Measurements from ENCODE around the gene PUDP. TPM values are rescaled to one million over a fixed set of nuclear protein-coding genes. Genes with fewer than 3 reads are reported as not detected.
"Not testable (repeated sequence)": the region's sequence is repeated elsewhere in the genome, so short reads cannot be mapped to it uniquely, and the experiment has no call there.

Gene PUDP
- polyA plus RNA-seq, 3 donors: 21.6 to 27.1 (median 25.2) TPM

GRCh38 chrX:7060444-7060843 is 87.5 kb downstream of the PUDP start:
- DNase-seq (ENCODE audit: extremely low read depth in 1 of 11, low read depth in 9 of 11, low spot score in 4 of 11): no peak

- DNase-seq (ENCODE audit: extremely low read depth in 1 of 11, low read depth in 9 of 11, low spot score in 4 of 11): no peak
Measured at GRCh38 chrX:7059859-7060258, 88.1 kb downstream of the PUDP start.

DNA sequence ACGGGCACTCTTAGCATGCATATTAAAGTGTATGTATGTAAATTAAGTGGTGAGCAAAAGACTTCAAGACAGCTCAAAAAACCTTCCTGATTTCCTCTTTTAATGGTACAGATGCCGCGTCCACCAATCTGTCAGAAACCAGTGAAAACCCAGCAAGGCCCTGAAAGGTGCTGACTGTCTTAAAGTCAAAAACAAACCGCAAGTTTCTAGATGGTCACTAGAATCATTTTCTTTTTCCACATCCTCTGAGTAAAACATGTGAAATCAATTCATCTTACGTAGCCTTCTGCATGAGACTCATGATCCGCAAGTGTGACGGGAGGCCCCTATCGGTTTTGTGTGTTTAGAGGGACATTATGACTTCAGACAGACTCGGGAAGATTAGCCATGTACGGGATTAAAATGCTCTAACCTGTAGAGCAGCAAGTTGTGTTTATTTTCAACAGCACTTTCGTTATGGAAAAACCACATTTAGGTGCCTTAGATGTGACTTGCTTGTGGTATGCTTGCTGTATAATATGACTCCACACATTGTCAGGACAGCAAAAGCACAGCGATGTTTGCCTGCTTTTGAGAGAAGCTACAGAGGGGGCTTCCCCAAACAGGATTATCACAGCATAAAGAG is 88.6 kb downstream of the PUDP start:
- DNase-seq (ENCODE audit: extremely low read depth in 1 of 11, low read depth in 9 of 11, low spot score in 4 of 11): no peak

GRCh38 chrX:7055386-7056137 is 92.4 kb downstream of the PUDP start:
- DNase-seq (ENCODE audit: extremely low read depth in 1 of 11, low read depth in 9 of 11, low spot score in 4 of 11): no peak

GRCh38 chrX:7054219-7055216 is 93.4 kb downstream of the PUDP start:
- DNase-seq (ENCODE audit: extremely low read depth in 1 of 11, low read depth in 9 of 11, low spot score in 4 of 11): no peak

DNA sequence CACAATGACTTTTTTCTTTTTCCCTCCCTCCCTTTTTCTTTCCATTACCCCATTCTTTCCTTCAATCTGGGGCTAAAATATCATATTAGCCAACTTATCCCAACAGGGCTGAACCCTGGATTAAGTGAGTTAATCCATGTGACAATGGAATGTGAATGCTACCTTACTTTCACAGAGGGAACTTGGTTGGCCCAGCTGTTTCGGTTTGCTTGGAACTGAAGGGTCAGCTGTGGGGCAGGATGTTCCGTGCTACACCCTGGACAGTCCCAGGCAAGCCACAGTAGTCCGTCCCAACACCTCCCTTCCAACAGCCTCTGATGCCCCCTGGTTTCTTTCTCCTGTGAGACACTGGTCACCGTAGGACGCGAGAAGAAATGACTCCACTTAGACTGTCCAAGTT is 95.4 kb downstream of the PUDP start:
- no peak for DNase-seq (ENCODE audit: extremely low read depth in 1 of 11, low read depth in 9 of 11, low spot score in 4 of 11)

GRCh38 chrX:7050271-7050670 is 97.7 kb downstream of the PUDP start:
- DNase-seq (ENCODE audit: extremely low read depth in 1 of 11, low read depth in 9 of 11, low spot score in 4 of 11): no peak

GRCh38 chrX:7047951-7048350 is 100.0 kb downstream of the PUDP start:
- DNase-seq (ENCODE audit: extremely low read depth in 1 of 11, low read depth in 9 of 11, low spot score in 4 of 11): no peak

- DNase-seq (ENCODE audit: extremely low read depth in 1 of 11, low read depth in 9 of 11, low spot score in 4 of 11): no peak
Measured at GRCh38 chrX:7045238-7045955, 102.6 kb downstream of the PUDP start.

DNA sequence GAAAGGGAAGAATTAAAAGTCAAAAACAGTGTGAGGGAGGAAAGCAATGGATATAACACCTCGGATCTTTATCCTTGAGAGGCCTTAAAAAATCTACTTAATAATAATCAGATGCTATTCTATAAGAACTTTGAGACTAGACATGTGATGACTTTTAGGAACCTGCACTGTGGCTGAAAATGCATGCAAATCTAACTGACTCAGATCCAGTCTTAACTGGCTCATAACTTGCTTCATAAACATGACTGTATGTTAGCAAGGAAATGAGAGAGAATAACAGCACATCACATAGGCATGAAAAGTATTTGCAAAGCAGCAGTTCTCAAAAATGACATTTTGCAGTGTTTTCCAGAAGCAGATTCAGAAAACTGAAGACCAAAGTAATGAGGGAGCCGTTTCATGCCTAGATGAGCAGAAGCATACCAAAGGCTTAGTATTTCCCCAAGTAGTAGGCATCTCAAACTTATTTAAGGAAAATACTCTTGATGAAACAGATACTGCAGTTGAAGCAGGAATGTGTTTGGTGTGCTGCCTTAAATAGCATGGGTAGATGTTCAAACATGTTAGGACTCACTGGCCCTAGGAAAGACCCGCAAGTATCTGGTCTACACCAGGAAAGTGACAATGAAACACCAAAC is 104.0 kb downstream of the PUDP start:
- not testable (repeated sequence) for DNase-seq (ENCODE audit: extremely low read depth in 1 of 11, low read depth in 9 of 11, low spot score in 4 of 11)

DNA sequence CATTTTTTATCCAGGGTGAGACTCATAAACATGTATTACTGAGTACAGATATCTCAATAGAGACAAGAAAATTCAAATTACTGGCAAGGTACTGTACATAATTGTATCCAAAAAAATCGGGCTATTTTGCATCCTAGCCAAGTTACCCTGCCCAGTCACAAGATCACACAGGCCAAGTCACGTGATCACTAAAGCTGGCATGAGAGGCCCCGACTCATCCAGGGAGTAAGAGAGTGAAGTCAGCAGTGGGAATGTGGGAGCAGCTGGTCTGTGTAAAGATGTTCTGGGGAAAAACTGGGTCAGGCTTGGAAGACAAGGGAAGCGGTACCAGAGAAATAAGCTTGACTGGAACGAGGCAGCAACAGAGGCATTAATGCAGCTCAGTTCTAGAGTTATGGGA is 119.7 kb downstream of the PUDP start:
- DNase-seq (ENCODE audit: extremely low read depth in 1 of 11, low read depth in 9 of 11, low spot score in 4 of 11): no peak

GRCh38 chrX:7027071-7027470 is 120.9 kb downstream of the PUDP start:
- no peak for DNase-seq (ENCODE audit: extremely low read depth in 1 of 11, low read depth in 9 of 11, low spot score in 4 of 11)

- DNase-seq (ENCODE audit: extremely low read depth in 1 of 11, low read depth in 9 of 11, low spot score in 4 of 11): not testable (repeated sequence)
Measured at GRCh38 chrX:7026365-7026764, 121.6 kb downstream of the PUDP start.

GRCh38 chrX:7025471-7025870 is 122.5 kb downstream of the PUDP start:
- no peak for DNase-seq (ENCODE audit: extremely low read depth in 1 of 11, low read depth in 9 of 11, low spot score in 4 of 11)

- no peak for DNase-seq (ENCODE audit: extremely low read depth in 1 of 11, low read depth in 9 of 11, low spot score in 4 of 11)
Measured at GRCh38 chrX:7024850-7025249, 123.1 kb downstream of the PUDP start.

DNA sequence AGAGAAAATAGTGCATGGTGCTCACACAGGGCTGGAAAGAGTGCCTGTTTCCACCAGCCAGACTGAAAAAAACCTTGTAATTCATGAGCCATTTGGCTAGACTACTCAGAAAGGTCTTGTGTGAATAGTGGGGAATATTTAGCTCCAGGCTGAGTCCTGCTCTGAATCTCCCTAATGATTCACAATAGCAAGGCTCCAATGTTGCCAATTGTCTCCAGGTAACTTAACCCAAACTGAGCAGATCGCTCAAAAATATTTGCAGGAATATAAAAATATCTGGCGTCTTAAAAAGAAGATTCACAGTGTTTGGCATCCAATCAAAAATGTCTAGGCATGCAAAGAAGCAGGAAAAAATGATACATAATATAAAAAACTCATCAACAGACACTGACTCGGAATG is 125.0 kb downstream of the PUDP start:
- not testable (repeated sequence) for DNase-seq (ENCODE audit: extremely low read depth in 1 of 11, low read depth in 9 of 11, low spot score in 4 of 11)

DNA sequence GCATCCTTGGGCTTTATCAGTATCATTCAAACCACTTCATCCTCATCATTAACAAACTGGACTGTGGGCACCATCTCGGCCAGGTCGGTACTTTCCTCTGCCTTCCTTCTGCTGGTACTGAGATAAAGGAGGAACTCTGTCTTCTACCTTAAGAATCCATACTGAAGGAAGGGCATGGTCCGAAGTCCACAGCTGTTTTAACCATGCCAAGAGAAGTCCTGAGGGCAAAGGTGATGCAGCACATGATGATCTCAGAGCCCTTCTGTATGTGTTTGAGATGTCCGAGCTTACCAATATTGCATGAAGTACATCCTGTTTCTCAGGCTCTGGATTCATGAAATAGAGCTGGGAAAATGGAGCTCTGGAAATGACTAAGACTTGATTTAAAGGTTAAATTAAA is 126.0 kb downstream of the PUDP start:
- DNase-seq (ENCODE audit: extremely low read depth in 1 of 11, low read depth in 9 of 11, low spot score in 4 of 11): no peak

DNA sequence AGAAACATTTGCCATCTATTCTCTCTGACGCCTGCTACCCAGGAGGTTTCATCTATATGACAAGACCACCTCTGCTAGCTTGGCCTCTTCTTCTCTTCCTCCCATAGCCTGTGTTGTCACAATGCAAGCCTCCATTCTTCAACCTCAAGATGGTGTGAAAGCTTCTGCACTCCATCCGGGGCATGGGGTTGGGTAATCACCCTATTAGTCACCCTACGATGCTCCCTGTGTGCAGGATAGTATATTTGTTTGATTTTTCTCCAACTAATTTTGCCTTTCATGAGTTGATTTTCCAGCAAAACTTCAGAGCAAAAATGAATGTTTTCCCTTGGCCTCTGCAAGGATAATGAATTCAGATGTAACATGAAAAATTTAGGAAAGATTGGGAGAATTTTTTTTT is 128.4 kb downstream of the PUDP start:
- no peak for DNase-seq (ENCODE audit: extremely low read depth in 1 of 11, low read depth in 9 of 11, low spot score in 4 of 11)

Data from renal cortex interstitium (tissue), 11 donors.